ENCODE data around the gene C8A.

C8A gene

GRCh38 chr1:56920591-56921001, 66.0 kb downstream of the C8A start:
- no peak overlapping the region for H3K4me3 ChIP-seq
- no peak overlapping the region for H3K27ac ChIP-seq

GRCh38 chr1:56921479-56921878, 66.9 kb downstream of the C8A start:
- no peak overlapping the region for H3K4me3 ChIP-seq
- H3K27ac ChIP-seq: no peak overlapping the region

GRCh38 chr1:56922070-56922469, 67.5 kb downstream of the C8A start:
- no peak overlapping the region for H3K27ac ChIP-seq
- H3K4me3 ChIP-seq: no peak overlapping the region

- Histone ChIP-seq H3K4me3 (no peak overlapping the region), H3K27ac (no peak overlapping the region)
These were observed 67.9 kb downstream of the C8A start for GRCh38 chr1:56922507-56922906.

- H3K4me3 ChIP-seq: no peak overlapping the region
- no peak overlapping the region for H3K27ac ChIP-seq
These were observed 68.6 kb downstream of the C8A start for GRCh38 chr1:56923201-56923600.

- Histone ChIP-seq H3K4me3 (no peak overlapping the region), H3K27ac (no peak overlapping the region)
These were observed 69.5 kb downstream of the C8A start for GRCh38 chr1:56924116-56924515.

- no peak overlapping the region for H3K4me3 ChIP-seq
- H3K27ac ChIP-seq: no peak overlapping the region
These were observed 70.6 kb downstream of the C8A start for GRCh38 chr1:56925193-56925592.

GRCh38 chr1:56927171-56927570, 72.6 kb downstream of the C8A start:
- Histone ChIP-seq H3K27ac (no peak overlapping the region), H3K4me3 (no peak overlapping the region)

GRCh38 chr1:56927986-56928385, 73.4 kb downstream of the C8A start:
- Histone ChIP-seq H3K4me3 (no peak overlapping the region), H3K27ac (no peak overlapping the region)

- no peak overlapping the region for H3K27ac ChIP-seq
- no peak overlapping the region for H3K4me3 ChIP-seq
These were observed 74.9 kb downstream of the C8A start for GRCh38 chr1:56929492-56929891.

GRCh38 chr1:56931211-56931610, 76.6 kb downstream of the C8A start:
- Histone ChIP-seq H3K27ac (no peak overlapping the region), H3K4me3 (no peak overlapping the region)

- Histone ChIP-seq H3K4me3 (no peak overlapping the region), H3K27ac (no peak overlapping the region)
These were observed 77.1 kb downstream of the C8A start for GRCh38 chr1:56931686-56932085.

- no peak overlapping the region for H3K27ac ChIP-seq
- no peak overlapping the region for H3K4me3 ChIP-seq
These were observed 78.6 kb downstream of the C8A start for GRCh38 chr1:56933161-56933560.

GRCh38 chr1:56933606-56934005, 79.0 kb downstream of the C8A start:
- H3K27ac ChIP-seq: no peak overlapping the region
- H3K4me3 ChIP-seq: no peak overlapping the region

GRCh38 chr1:56934430-56935060, 79.9 kb downstream of the C8A start:
- Histone ChIP-seq H3K27ac (no peak overlapping the region), H3K4me3 (no peak overlapping the region)

- no peak overlapping the region for H3K27ac ChIP-seq
- H3K4me3 ChIP-seq: no peak overlapping the region
These were observed 84.0 kb downstream of the C8A start for GRCh38 chr1:56938646-56939045.

- H3K4me3 ChIP-seq: no peak overlapping the region
- no peak overlapping the region for H3K27ac ChIP-seq
These were observed 84.6 kb downstream of the C8A start for GRCh38 chr1:56939209-56939608.

- Histone ChIP-seq H3K4me3 (no peak overlapping the region), H3K27ac (no peak overlapping the region)
These were observed 85.4 kb downstream of the C8A start for GRCh38 chr1:56940039-56940438.

- Histone ChIP-seq H3K27ac (no peak overlapping the region), H3K4me3 (no peak overlapping the region)
These were observed 93.9 kb downstream of the C8A start for GRCh38 chr1:56948403-56949023.

- Histone ChIP-seq H3K27ac (no peak overlapping the region), H3K4me3 (no peak overlapping the region)
These were observed 97.9 kb downstream of the C8A start for GRCh38 chr1:56952501-56952900.

- H3K4me3 ChIP-seq: no peak overlapping the region
- no peak overlapping the region for H3K27ac ChIP-seq
These were observed 98.8 kb downstream of the C8A start for GRCh38 chr1:56953386-56953785.

GRCh38 chr1:56954664-56955063, 100.1 kb downstream of the C8A start:
- H3K27ac ChIP-seq: no peak overlapping the region
- H3K4me3 ChIP-seq: no peak overlapping the region
